HG03097 (cell line): ENCODE measurements around the gene PLEKHG2.
"Not testable (repeated sequence)": the region's sequence is repeated elsewhere in the genome, so short reads cannot be mapped to it uniquely, and the experiment has no call there.

Source experiments
- ATAC-seq: cut with Tn5 transposase; IDR thresholded peaks from one replicate; pipeline ENCODE4 v1.9.1; 2021; ENCODE audit not compliant: unreplicated experiment, low FRiP score

PLEKHG2 gene, protein sequence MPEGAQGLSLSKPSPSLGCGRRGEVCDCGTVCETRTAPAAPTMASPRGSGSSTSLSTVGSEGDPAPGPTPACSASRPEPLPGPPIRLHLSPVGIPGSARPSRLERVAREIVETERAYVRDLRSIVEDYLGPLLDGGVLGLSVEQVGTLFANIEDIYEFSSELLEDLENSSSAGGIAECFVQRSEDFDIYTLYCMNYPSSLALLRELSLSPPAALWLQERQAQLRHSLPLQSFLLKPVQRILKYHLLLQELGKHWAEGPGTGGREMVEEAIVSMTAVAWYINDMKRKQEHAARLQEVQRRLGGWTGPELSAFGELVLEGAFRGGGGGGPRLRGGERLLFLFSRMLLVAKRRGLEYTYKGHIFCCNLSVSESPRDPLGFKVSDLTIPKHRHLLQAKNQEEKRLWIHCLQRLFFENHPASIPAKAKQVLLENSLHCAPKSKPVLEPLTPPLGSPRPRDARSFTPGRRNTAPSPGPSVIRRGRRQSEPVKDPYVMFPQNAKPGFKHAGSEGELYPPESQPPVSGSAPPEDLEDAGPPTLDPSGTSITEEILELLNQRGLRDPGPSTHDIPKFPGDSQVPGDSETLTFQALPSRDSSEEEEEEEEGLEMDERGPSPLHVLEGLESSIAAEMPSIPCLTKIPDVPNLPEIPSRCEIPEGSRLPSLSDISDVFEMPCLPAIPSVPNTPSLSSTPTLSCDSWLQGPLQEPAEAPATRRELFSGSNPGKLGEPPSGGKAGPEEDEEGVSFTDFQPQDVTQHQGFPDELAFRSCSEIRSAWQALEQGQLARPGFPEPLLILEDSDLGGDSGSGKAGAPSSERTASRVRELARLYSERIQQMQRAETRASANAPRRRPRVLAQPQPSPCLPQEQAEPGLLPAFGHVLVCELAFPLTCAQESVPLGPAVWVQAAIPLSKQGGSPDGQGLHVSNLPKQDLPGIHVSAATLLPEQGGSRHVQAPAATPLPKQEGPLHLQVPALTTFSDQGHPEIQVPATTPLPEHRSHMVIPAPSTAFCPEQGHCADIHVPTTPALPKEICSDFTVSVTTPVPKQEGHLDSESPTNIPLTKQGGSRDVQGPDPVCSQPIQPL (N-terminal part only)

DNA sequence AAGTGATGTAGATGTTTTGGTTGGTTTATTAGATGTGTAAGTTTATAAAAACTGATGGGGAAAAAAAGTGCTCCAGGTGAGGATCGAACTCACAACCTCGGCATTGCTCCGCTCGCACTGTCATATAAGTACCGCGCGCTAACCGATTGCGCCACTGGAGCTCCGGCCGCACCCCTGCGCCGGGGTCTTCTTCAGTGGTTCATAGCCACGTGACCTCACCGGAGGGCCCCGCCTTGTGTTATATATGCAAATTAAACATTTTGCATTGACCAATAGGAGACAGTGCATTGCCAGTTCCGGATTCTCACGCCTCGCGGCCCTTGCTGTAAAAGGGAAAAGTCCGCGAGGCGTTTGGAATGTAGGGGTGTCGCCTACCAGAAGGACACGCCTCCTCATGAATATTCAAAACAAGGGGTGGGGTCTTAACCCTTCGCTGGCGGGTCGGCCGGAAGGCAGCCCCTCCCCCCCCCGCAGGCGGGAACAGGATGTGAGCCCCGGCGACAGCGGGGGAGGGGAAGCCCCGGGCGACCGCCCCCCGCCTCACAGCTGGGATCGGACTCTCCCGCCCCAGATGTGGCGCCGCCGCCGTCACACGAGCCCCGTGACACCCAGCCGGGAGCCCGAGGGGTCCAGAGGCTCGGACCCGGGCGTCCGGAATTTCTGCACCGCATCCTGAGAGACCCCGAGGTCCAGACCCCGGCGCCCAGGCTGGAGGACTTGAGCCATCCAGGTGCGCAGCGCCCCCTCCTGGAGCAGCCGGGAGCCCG is at the start of gene PLEKHG2:
Gene PLEKHG2, plus strand, starts transcription at position 570 of the 767 bp plus-strand sequence. CDS start 1,418 bp downstream, outside the sequence.
- peak; percentile 59 for ATAC-seq

DNA sequence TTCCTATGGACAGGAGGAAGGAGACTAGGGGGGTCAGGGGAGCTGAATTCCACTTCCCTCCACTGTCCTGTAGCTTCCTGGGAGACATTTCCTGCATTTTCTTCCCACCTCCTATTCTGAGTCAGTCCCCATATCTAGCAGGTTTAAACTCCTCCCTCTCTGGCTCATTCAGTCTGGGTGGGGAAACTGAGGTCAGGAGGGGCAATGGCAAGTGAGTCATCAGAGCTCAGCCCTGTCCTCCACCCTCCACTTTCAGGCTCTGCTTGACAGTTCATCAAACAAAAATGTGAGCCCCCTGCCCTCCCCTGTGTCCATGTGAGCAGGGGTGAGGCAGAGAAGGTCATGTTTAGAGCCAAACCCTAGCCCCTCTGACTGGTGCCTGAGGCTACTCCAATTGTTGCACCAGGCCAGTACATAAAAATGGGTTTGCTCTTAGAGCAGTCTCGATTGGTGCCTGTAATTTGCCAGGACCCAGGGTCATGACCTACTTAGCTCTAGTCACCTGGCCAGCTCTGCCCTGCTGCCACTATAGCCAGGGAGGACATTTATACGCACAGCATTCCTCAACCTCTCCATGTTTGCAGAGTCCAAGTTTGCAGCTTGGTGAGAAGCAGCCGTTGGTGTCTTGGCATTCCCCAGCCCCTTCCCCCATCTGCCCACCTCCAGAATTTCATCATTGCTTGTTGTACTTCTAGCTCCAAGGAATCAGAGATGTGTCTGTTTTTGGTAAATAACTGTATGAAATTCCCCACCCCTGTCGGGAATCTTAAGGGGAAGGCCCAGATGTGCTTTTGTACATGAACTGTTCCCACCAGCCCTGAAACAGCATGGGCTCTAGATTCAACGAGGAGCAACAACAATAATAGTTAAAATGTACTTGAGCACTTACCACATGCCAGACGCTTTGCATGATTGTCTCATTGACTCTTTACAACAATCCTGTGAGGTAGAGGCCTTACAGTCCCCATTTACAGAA is 49.5 kb upstream of the PLEKHG2 start:
- ATAC-seq: no peak

DNA sequence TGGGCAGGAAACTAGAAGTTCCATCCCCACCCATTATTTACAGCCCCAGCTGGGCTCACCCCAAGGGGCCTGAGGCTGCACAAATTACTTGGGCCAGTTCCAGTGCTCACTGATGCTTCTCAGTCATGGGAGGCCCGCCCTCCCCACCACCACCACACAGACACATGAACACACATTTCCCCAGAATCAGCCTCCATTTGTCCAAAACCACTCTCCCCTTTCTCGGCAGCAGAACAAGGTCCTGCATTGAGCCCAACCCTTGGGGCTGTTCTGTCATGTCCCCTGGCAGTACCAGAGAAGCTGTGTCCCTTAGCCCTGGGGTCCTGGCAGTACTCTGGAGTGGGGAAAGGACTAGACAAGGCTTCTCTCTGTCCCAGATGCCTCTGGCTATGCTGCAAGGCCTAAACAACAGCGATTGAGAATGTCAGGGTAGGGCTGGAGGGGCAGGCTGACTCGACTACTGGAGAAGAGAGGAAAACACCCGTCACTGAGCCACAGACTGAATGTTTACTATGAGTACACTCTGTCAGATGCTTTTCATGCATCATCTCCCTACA is 48.5 kb upstream of the PLEKHG2 start:
- ATAC-seq: no peak

DNA sequence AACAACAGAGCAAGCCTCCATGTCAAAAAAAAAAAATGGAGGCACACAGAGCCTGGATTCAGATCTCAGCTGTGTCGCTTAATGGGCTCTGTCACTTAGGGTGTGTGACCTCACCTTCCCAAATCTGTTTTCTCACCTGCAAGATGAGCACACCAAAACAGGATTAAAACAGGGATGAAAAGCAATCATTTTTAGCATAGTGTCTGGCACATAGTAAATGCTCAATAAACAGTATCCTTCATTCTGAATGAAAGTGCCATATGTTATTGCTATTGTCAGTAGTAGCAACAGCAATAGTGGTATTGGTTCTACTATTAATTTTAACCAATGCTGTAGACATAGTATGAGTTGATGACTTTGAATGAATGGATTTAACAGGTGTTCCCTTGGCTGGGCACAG is 46.9 kb upstream of the PLEKHG2 start:
- ATAC-seq: no peak

DNA sequence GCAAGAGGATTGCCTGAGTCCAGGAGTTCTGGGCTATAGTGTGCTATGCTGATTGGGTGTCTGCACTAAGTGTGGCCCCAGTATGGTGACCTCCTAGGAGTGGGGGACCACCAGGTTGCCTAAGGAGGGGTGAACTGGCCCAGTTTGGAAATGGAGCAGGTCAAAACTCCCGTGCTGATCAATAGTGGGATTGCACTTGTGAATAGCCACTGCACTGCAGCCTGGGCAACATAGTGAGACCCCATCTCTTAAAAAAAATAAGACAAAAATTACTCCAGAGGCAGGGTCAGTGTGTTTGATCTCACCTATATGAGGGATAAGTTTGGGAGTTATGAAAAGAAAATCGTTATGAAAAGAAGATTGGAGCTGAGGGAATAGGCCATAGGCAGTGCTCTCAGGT is 43.3 kb upstream of the PLEKHG2 start:
- no peak for ATAC-seq

DNA sequence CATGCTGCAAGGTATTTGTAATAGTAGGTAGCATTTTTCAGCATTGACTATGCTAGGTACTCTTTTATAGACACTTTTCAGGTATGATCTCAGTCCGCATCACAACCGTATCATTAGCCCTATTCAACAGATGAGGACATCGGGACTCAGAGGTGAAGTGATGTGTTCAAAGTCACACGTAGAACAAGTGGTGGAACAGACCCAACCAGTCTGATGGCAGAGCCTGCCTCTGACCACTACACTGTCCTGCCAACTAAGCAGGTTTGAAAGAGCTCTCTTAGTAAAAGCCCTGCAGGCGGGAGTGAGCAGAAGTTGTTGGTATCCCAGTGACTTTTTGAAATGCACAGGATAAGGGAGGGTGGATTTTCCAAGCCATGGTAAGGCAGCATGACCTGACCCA is 41.7 kb upstream of the PLEKHG2 start:
- no peak for ATAC-seq

DNA sequence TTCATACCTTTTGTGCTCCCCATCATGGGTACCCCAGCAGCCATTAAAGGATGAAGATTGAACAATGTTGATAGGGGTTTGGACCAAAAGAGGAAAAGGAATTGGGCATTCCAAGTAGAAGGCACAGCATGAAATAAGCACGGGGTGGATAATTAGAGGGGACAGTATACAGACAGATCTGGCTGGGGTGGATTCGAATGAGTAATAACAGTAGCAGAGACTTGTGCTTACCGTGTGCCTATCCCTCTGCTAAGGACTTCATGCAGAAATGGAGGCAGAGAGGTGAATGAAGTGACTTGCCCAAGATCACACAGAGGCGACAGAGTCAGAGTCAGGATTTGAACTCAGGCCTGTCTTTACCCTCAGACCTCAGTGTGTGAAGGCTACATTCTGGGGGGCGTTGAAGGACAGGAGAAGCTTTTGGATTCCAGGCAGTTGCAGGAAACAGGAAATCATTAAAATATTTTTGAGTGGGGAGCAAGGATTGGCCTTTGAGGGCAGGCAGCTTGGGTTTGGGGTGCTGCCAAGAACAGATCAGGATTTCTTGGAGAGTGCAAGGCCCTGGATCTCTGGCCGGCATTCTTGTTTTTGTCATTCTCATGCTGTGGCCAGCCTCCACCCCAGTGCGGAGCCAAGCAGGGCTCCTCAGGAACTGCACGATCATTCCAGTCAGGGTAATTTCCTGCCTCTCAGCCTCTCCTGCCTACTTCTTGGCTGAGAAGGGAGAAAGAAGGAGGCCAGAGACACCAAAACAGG is 40.2 kb upstream of the PLEKHG2 start:
- no peak for ATAC-seq

DNA sequence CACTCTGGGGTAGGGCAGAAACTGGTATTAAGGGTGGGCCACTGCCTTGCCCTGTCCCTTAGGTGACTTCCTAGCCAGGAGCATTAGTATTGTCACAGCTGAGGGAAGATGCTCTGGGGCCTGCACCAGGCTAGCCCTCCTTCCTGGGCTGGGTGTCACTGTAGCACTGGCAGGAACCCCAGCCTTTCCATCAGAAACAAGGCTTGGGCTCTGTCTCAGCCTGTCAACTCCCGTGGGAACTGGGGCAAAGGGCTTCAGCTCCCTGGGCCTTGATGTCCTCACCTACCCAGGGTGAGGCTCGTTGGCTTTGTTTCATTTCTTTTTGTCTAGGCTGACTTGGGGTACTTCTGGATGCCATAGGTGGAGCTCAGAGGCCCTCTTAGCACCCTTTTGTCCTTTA is 39.5 kb upstream of the PLEKHG2 start:
- no peak for ATAC-seq

DNA sequence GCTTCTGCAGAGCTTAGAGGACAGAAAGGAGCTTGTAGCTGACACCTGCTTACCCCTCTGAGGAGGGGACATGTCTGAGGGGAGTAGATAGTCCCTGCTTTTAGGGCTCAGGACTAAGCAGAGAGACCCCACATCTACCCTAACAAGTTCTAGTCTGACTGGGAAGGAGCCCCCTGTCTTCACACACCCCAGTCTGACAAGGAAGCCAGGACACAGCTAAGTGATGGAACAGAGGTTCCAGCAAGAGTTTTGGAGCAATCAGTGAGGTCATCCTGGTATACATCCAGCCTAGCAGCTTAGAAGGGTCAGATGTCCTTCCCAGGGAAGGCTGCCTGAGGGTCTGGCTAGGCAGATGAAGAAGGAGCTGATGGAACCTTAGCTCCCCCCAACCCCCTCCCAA is 36.5 kb upstream of the PLEKHG2 start:
- no peak for ATAC-seq

DNA sequence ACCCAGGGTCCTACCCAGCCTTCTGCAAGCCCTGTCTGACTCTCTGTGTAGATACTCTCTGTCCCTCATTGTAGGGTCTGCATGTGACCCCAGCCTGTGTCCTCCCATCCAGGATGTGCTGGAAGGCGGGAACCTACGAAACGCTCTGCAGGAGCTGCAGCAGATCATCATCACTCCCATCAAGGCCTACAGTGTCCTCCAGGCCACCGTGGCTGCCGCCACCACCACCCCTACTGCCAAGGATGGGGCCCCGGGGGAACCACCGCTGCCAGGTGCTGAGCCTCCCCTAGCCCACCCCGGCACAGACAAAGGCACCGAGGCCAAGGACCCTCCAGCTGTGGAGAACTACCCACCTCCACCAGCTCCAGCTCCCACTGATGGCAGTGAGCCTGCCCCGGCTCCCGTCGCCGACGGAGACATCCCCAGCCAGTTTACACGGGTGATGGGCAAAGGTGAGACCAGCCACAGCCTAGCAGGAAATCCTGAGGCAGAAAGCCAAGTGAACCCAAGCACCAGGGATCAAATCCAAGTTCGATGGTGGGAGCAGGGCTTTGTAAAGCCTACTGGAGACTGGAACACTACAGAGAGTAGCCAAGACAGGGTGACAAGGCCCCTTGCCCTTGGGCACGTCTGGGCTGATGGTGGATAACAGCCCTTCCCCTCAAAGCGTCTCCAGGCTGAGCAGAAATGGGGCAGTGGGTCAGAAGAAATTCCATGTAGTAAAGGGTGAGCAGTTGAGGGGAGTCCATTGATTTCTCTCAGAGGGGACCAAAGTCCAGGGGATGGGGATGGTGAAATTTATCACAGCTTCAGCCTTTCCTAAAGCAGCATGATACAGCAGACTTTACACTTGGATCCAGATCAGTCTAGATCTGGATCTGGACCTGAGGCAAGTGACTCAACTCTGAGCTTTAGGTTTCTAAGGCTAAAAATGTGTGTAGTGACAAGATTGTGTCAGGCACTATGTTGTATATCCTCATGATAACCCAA is 34.8 kb upstream of the PLEKHG2 start:
- ATAC-seq: no peak

DNA sequence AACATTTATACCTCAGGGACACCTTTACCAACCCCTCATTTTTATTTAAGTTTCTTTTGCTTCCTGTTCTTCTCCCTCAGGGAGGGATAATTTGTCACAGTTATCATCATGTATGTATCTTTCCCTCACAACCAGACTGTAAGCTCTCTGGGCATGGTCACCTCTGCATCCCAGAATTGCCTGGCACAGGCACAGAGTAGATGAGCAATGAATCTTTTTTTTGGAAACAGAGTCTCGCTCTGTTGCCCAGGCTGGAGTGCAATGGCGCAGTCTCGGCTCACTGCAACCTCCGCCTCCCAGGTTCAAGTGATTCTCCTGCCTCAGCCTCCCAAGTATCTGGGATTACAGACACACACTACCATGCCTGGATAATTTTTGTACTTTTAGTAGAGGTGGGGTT is 33.1 kb upstream of the PLEKHG2 start:
- not testable (repeated sequence) for ATAC-seq

DNA sequence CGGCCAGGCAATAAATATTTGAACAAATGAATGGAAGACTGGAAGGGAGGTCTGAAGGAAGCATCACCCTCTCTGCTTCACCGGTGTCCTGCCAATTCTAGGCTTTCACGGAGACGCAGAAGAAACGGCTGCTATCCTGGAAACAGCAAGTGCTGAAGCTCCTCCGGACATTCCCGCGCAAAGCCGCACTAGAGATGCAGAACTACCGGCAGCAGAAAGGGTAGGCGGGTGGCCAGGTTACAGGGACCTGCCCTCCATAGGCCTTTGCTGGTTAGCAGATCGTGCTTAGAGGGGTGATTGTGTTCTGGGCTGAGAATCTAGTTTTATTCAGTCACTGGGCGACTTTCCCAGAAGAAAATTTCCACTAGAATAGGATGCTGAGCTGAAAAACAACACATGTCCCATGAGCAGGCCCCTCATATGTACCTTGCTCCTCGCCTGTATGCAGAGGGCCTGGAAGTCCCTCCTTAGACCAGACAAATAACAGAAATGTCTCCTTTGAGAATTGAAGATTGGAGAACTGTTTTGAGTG is 32.5 kb upstream of the PLEKHG2 start:
- ATAC-seq: no peak

DNA sequence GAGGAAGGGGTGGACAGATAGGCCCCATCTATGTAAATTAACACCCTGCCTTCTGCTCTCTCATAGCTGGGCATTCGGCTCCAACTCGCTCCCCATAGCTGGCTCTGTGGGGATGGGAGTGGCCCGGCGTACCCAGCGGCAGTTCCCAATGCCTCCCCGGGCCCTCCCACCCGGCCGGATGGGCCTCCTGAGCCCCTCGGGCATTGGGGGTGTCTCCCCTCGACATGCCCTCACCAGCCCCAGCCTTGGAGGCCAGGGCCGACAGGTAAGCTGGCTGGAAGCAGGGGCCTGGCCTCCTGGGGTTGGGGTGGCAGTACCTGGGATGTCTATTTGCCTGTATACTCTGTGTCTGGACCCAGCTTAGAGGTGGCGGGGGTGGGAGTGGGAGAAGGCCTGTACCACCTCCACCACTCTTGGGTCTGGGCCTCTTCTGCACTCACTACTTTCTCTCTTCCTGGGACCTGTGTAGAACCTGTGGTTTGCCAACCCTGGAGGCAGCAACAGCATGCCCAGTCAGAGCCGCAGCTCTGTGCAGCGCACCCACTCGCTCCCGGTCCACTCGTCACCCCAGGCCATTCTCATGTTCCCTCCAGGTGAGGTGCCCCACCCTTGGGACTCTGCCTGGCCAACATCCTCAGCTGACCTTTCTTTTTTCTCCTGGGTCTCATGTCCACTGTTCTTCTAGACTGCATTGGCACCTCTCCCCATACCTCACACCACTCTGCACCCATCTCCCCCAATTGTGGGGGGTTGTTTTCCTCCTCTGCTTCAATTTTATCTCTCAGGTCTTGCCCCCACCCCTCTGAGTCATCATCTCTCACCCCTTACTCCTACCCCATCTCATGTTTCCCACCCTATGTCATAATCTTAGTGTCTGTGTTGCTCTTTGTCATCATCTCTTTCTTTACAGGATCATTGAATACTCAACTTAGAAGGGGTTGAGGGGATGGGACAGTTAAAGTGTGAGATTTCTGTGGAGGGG is 31.7 kb upstream of the PLEKHG2 start:
- ATAC-seq: no peak

DNA sequence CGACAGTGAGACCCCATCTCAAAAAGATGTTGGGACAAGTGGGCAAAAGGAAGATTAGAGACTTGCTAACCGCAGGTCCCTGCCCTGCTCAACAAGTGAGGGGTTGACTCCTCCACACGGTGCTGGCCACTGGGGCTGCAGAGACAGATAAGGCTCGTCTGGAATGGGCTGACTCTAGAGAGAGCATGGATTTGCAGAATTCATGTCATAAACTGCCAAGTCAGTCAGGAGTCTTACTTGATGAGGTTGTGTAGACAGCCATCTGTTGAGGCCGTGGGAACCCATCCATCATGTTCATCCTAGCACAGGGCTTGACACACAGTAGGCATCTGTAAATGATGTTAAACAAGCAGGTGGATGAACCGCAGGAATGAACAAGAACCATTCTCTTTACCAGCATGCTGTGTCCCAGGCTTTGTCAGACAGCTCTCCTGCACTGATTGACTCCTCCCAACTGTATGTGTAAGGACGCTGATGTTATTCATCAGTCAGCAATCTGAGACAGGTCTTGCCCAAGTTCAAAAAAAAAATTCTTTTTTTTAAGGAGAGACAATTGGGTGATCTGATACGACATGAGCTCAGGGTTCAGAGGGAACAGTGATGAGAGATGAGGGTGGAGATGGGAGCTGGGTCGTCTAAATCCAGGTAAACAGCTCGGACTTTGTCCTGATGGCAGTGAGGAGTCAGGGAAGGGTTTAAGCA is 30.4 kb upstream of the PLEKHG2 start:
- ATAC-seq: no peak
